K562 (cell line): ENCODE data around the gene CBX8. TPM values are rescaled to one million over a fixed set of nuclear protein-coding genes. Genes with fewer than 3 reads are reported as not detected.

ENCODE experiments used
- CREBBP ChIP-seq: IDR thresholded peaks from one replicate; pipeline ENCODE4 v1.6.1; 2012; ENCODE audit warnings: low read depth, mild to moderate bottlenecking, control low read depth, inconsistent platforms, low read length
- DNMT1 ChIP-seq: fragments of 450-650 bp; IDR thresholded peaks from 2 replicates; pipeline ENCODE4 v1.6.1; 2016; ENCODE audit warnings: antibody characterized with exemption, mild to moderate bottlenecking
- EHMT2 ChIP-seq: fragments of 450-650 bp; IDR thresholded peaks from 2 replicates; pipeline ENCODE4 v1.6.1; 2018; ENCODE audit warnings: antibody characterized with exemption
- EWSR1 ChIP-seq: fragments of 450-650 bp; IDR thresholded peaks from 2 replicates; pipeline ENCODE4 v1.6.1; 2018; ENCODE audit warnings: borderline replicate concordance, mild to moderate bottlenecking, low read depth, moderate library complexity; ENCODE audit not compliant: partially characterized antibody
- FOXK2 ChIP-seq, 2 experiments: fragments of 450-650 bp; IDR thresholded peaks in 1 of 2; conservative IDR thresholded peaks in 1 of 2; 2 replicates each; pipeline ENCODE4 v1.6.1; 2016; ENCODE audit warnings: low read depth in 2 of 2, mild to moderate bottlenecking in 1 of 2
- GABPB1 ChIP-seq: sonication (generic); formaldehyde crosslinking; IDR thresholded peaks from 2 replicates; pipeline ENCODE4 v1.8.0; 2022; ENCODE audit warnings: mild to moderate bottlenecking, missing genetic modification reagents
- HDAC8 ChIP-seq: fragments of 450-650 bp; IDR thresholded peaks from 2 replicates; pipeline ENCODE4 v1.6.1; 2016; ENCODE audit warnings: mild to moderate bottlenecking, missing genetic modification characterization, moderate library complexity, missing compliant biosample characterization
- KHSRP ChIP-seq: fragments of 450-650 bp; IDR thresholded peaks from 2 replicates; pipeline ENCODE4 v1.6.1; 2017
- MCM2 ChIP-seq: fragments of 450-650 bp; IDR thresholded peaks from 2 replicates; pipeline ENCODE4 v1.6.1; 2017; ENCODE audit warnings: low read depth, mild to moderate bottlenecking
- PHF20 ChIP-seq: fragments of 450-650 bp; IDR thresholded peaks from 2 replicates; pipeline ENCODE4 v1.6.1; 2018; ENCODE audit not compliant: partially characterized antibody
- SP2 ChIP-seq: IDR thresholded peaks from 2 replicates; pipeline ENCODE4 v1.6.1; 2011; ENCODE audit warnings: mild to moderate bottlenecking, low read depth, low read length, moderate library complexity; ENCODE audit not compliant: poor library complexity, severe bottlenecking; ENCODE audit errors: extremely low read depth
- SREBF1 ChIP-seq: fragments of 150-350 bp; IDR thresholded peaks from 2 replicates; pipeline ENCODE4 v1.6.1; 2014; ENCODE audit warnings: antibody characterized with exemption, low read depth, low read length, borderline replicate concordance
- TFAM ChIP-seq: fragments of 250-450 bp; sonication (Bioruptor Pico); conservative IDR thresholded peaks from 2 replicates; pipeline ENCODE4 v1.5.0; 2021; ENCODE audit warnings: mild to moderate bottlenecking, moderate library complexity
- YY1 ChIP-seq, 3 experiments: IDR thresholded peaks; 2 replicates each; pipeline ENCODE4 v1.6.1; 2011; ENCODE audit warnings: low read length in 2 of 3, mild to moderate bottlenecking in 2 of 3, moderate library complexity in 2 of 3, borderline replicate concordance in 1 of 3, control low read depth in 1 of 3, low read depth in 1 of 3; ENCODE audit not compliant: insufficient read depth in 3 of 3, insufficient replicate concordance in 2 of 3, control insufficient read depth in 1 of 3, insufficient read length in 1 of 3; ENCODE audit errors: extremely low read depth in 1 of 3
- ZBTB7A ChIP-seq: IDR thresholded peaks from 2 replicates; pipeline ENCODE4 v1.6.1; 2011; ENCODE audit warnings: low read depth, mild to moderate bottlenecking, low read length, moderate library complexity, borderline replicate concordance; ENCODE audit not compliant: control insufficient read depth
- ZNF197 ChIP-seq: fragments of 200-800 bp; sonication (Bioruptor generic); IDR thresholded peaks from 2 replicates; pipeline ENCODE4 v1.6.1; 2016; ENCODE audit warnings: low read depth, missing genetic modification characterization, missing compliant biosample characterization
- ZNF644 ChIP-seq: fragments of 200-800 bp; sonication (Bioruptor generic); IDR thresholded peaks from 2 replicates; pipeline ENCODE4 v1.6.1; 2016; ENCODE audit warnings: low read depth, missing genetic modification characterization, missing compliant biosample characterization
- ZNF764 ChIP-seq: fragments of 250-450 bp; sonication (Bioruptor Pico); IDR thresholded peaks from 2 replicates; pipeline ENCODE4 v1.4.0; 2020; ENCODE audit warnings: low read depth, mild to moderate bottlenecking, moderate library complexity
- polyA plus RNA-seq, 8 experiments: library from polyadenylated mRNA; depleted of rRNA in 4 of 8; stranded (reverse) in 5 of 8; unstranded in 3 of 8; fragments of >200 nt; fragmentation: Nextera tagmentation in 2 of 8; fragmentation: Illumina TruSeq in 1 of 8; extraction: Ambion mirVana in 2 of 8; extraction: Trizol in 1 of 8; gene quantifications; 2 replicates each; pipeline versions ENCODE4 v1.2.1 to v1.2.3, GENCODE V29; 2011 to 2014; ENCODE audit warnings: inconsistent platforms in 1 of 8, missing spikeins in 1 of 8
- total RNA-seq, 7 experiments: library from RNA; depleted of rRNA in 6 of 7; stranded (reverse); fragments of >200 nt in 6 of 7; fragmentation: Illumina TruSeq in 2 of 7; extraction: Trizol in 2 of 7; gene quantifications; 2 replicates each; pipeline versions ENCODE4 v1.2.1 to v1.2.3, GENCODE V29; 2011 to 2021; ENCODE audit warnings: low replicate concordance in 1 of 7
- TF ChIP-seq, protein P1 (sequence below): fragments of 250-450 bp; sonication (Bioruptor Pico); IDR thresholded peaks from 2 replicates; pipeline ENCODE4 v1.5.1; 2021; ENCODE audit warnings: mild to moderate bottlenecking
- TF ChIP-seq, protein P2 (sequence below), 2 experiments: fragments of 450-650 bp in 1 of 2; sonication (generic) in 1 of 2; formaldehyde crosslinking; conservative IDR thresholded peaks; 2 replicates each; pipeline versions ENCODE4 v1.4.0 to v1.8.1; 2020 to 2022; ENCODE audit warnings: mild to moderate bottlenecking in 1 of 2, missing genetic modification reagents in 1 of 2
- TF ChIP-seq, protein P3 (sequence below): sonication (generic); formaldehyde crosslinking; IDR thresholded peaks from 2 replicates; pipeline ENCODE4 v1.8.0; 2023; ENCODE audit warnings: mild to moderate bottlenecking, missing genetic modification reagents
- TF ChIP-seq, protein P4 (sequence below): fragments of 450-650 bp; formaldehyde crosslinking; IDR thresholded peaks from 2 replicates; pipeline ENCODE4 v1.4.0; 2022; ENCODE audit warnings: missing genetic modification characterization

CBX8 gene
- total and polyA plus RNA-seq, 9 of the 15 experiments (the other 6 are each of a cell fraction or from before 2014, with no cell fraction given), result 0.08 to 11.9 (median 2.6) TPM

DNA sequence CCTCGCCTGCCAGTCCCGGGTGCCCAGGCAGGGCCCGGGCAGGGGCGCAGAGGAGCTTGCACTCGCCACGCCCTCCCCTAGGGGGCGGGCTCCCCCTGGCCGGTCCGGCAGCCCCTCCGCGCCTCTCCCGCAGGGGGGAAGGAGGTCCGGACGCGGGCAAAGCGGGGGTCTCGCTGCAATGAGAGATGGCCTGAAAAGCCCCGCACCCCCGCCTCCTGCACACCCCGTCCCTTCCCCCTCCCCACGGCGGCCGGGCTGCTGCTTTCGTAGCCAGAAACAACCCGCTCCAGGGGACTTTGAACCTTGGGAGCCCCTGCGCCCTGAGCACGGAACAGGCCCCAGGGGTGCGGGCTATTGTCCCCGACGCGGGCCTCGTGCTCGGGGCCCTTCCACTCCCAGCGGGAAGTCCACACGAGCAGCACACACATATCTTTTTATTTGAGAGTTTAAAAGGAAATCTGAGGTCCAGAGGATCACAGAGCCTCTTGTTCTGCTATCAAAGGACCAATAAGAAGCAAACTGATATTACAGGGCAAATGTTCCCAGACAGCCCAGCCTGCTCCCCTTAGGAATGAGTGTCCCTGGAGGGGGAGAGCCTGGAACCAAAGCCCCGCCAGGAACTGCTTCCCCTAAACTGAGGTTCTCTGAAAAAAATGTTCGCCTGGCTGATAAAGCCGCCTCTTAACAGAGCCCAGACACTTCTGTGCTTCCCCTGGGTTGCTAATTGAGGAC, 48.2 kb upstream of the CBX8 start (continued):
- TF ChIP-seq, protein P1, sequence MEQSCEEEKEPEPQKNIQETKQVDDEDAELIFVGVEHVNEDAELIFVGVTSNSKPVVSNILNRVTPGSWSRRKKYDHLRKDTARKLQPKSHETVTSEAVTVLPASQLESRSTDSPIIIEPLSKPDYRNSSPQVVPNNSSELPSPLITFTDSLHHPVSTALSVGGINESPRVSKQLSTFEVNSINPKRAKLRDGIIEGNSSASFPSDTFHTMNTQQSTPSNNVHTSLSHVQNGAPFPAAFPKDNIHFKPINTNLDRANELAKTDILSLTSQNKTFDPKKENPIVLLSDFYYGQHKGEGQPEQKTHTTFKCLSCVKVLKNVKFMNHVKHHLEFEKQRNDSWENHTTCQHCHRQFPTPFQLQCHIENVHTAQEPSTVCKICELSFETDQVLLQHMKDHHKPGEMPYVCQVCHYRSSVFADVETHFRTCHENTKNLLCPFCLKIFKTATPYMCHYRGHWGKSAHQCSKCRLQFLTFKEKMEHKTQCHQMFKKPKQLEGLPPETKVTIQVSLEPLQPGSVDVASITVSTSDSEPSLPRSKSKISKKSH (CRISPR knock-in tag), result no peak
- peak; percentile 96 for TF ChIP-seq ZBTB7A
- no peak for TF ChIP-seq CREBBP
- no peak for TF ChIP-seq ZNF644
- no peak for TF ChIP-seq FOXK2 (conservative IDR thresholded peaks at IDR 0.05 in 1 of 2, IDR thresholded peaks at IDR 0.05 in 1 of 2; ENCODE audit: low read depth in 2 of 2)
- TF ChIP-seq ZNF197, result no peak
- no peak for TF ChIP-seq EHMT2
- TF ChIP-seq, protein P2, sequence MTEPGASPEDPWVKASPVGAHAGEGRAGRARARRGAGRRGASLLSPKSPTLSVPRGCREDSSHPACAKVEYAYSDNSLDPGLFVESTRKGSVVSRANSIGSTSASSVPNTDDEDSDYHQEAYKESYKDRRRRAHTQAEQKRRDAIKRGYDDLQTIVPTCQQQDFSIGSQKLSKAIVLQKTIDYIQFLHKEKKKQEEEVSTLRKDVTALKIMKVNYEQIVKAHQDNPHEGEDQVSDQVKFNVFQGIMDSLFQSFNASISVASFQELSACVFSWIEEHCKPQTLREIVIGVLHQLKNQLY (CRISPR knock-in tag; conservative IDR thresholded peaks at IDR 0.05), result no peak
- TF ChIP-seq PHF20, result no peak
- no peak for TF ChIP-seq KHSRP
- 0 out of 2 replicates have a peak, but pooled peaks have one; percentile 14 for TF ChIP-seq GABPB1 (CRISPR knock-in tag)
- no peak for TF ChIP-seq SP2
- no peak for TF ChIP-seq SREBF1
- no peak for TF ChIP-seq TFAM (CRISPR knock-in tag)
- no peak for TF ChIP-seq EWSR1
- TF ChIP-seq, protein P3, sequence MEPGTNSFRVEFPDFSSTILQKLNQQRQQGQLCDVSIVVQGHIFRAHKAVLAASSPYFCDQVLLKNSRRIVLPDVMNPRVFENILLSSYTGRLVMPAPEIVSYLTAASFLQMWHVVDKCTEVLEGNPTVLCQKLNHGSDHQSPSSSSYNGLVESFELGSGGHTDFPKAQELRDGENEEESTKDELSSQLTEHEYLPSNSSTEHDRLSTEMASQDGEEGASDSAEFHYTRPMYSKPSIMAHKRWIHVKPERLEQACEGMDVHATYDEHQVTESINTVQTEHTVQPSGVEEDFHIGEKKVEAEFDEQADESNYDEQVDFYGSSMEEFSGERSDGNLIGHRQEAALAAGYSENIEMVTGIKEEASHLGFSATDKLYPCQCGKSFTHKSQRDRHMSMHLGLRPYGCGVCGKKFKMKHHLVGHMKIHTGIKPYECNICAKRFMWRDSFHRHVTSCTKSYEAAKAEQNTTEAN (CRISPR knock-in tag), result no peak
- no peak for TF ChIP-seq ZNF764 (CRISPR knock-in tag)
- no peak for TF ChIP-seq DNMT1
- no peak for TF ChIP-seq YY1 (IDR thresholded peaks at IDR 0.05; ENCODE audit: borderline replicate concordance in 1 of 3, control insufficient read depth in 1 of 3, extremely low read depth in 1 of 3, insufficient read depth in 3 of 3, insufficient read length in 1 of 3, insufficient replicate concordance in 2 of 3, low read depth in 1 of 3, low read length in 2 of 3)
- TF ChIP-seq HDAC8 (tag), result no peak
- TF ChIP-seq, protein P4, sequence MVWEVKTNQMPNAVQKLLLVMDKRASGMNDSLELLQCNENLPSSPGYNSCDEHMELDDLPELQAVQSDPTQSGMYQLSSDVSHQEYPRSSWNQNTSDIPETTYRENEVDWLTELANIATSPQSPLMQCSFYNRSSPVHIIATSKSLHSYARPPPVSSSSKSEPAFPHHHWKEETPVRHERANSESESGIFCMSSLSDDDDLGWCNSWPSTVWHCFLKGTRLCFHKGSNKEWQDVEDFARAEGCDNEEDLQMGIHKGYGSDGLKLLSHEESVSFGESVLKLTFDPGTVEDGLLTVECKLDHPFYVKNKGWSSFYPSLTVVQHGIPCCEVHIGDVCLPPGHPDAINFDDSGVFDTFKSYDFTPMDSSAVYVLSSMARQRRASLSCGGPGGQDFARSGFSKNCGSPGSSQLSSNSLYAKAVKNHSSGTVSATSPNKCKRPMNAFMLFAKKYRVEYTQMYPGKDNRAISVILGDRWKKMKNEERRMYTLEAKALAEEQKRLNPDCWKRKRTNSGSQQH (CRISPR knock-in tag), result no peak
- TF ChIP-seq MCM2, result no peak
